Measurements from ENCODE around the gene DPM2.

Gene DPM2

GRCh38 chr9:127937056-127937387 is 632 bp downstream of the DPM2 start:
- DNase-seq (ENCODE audit: low read depth in 2 of 2): no peak

- no peak for DNase-seq (ENCODE audit: low read depth in 2 of 2)
These were observed 1.3 kb downstream of the DPM2 start for GRCh38 chr9:127936347-127936852.

- no peak for DNase-seq (ENCODE audit: low read depth in 2 of 2)
These were observed 1.9 kb downstream of the DPM2 start for GRCh38 chr9:127935765-127936221.

- no peak for DNase-seq (ENCODE audit: low read depth in 2 of 2)
These were observed 2.7 kb downstream of the DPM2 start for GRCh38 chr9:127934986-127935385.

- no peak for DNase-seq (ENCODE audit: low read depth in 2 of 2)
These were observed 3.4 kb downstream of the DPM2 start for GRCh38 chr9:127934248-127934647.

GRCh38 chr9:127931092-127931881 is 6.4 kb downstream of the DPM2 start:
- DNase-seq (ENCODE audit: low read depth in 2 of 2): no peak

- peak in 1 of 2 donors; percentile 65 for DNase-seq (ENCODE audit: low read depth in 2 of 2)
These were observed 7.2 kb downstream of the DPM2 start, which contains the start of gene PIP5KL1 for GRCh38 chr9:127930231-127931091. Gene PIP5KL1 (minus strand): TSS chr9:127930777. CDS start chr9:127930752, 25 bp downstream.

- no peak for DNase-seq (ENCODE audit: low read depth in 2 of 2)
These were observed 8.1 kb downstream of the DPM2 start for GRCh38 chr9:127929625-127929979.

- DNase-seq (ENCODE audit: low read depth in 2 of 2): no peak
These were observed 8.7 kb downstream of the DPM2 start for GRCh38 chr9:127928676-127929624.

- no peak for DNase-seq (ENCODE audit: low read depth in 2 of 2)
These were observed 9.5 kb downstream of the DPM2 start for GRCh38 chr9:127927988-127928675.

GRCh38 chr9:127927201-127927987 is 10.3 kb downstream of the DPM2 start:
- DNase-seq (ENCODE audit: low read depth in 2 of 2): peak; percentile 62 to 73

- no peak for DNase-seq (ENCODE audit: low read depth in 2 of 2)
These were observed 10.8 kb downstream of the DPM2 start for GRCh38 chr9:127926906-127927200.

- DNase-seq (ENCODE audit: low read depth in 2 of 2): no peak
These were observed 11.4 kb downstream of the DPM2 start for GRCh38 chr9:127925959-127926905.

- no peak for DNase-seq (ENCODE audit: low read depth in 2 of 2)
These were observed 12.8 kb downstream of the DPM2 start for GRCh38 chr9:127924736-127925444.

- DNase-seq (ENCODE audit: low read depth in 2 of 2): no peak
These were observed 13.9 kb downstream of the DPM2 start for GRCh38 chr9:127923771-127924170.

- no peak for DNase-seq (ENCODE audit: low read depth in 2 of 2)
These were observed 14.6 kb downstream of the DPM2 start for GRCh38 chr9:127923046-127923445.

- DNase-seq (ENCODE audit: low read depth in 2 of 2): peak in 1 of 2 donors; percentile 72
These were observed 16.0 kb downstream of the DPM2 start for GRCh38 chr9:127921557-127922120.

- no peak for DNase-seq (ENCODE audit: low read depth in 2 of 2)
These were observed 16.9 kb downstream of the DPM2 start for GRCh38 chr9:127920794-127921193.

Data from stimulated activated CD4-positive, alpha-beta T cell treated with anti-CD3 and anti-CD28 coated beads, Interleukin-15, amount 100 ng/mL, for 48 hours (primary cell).